Upper lobe of right lung (tissue), 1 donor: ENCODE results near the gene FGD6. TPM values are rescaled to one million over a fixed set of nuclear protein-coding genes. Genes with fewer than 3 reads are reported as not detected.

Source experiments
- ATAC-seq: fragments of 200-7000 bp; cut with Tn5 transposase; one replicate; pipeline ENCODE4 v1.9.1; 2020; ENCODE audit warnings: mild to moderate bottlenecking, moderate library complexity
- DNase-seq: peaks from one replicate; pipeline ENCODE4 v3.0.0-alpha.2; 2020
- H3K27ac ChIP-seq: fragments of 200-600 bp; one replicate; pipeline ENCODE4 v1.8.0; 2022
- H3K27me3 ChIP-seq: fragments of 200-600 bp; one replicate; pipeline ENCODE4 v1.8.0; 2022; ENCODE audit warnings: mild to moderate bottlenecking
- H3K36me3 ChIP-seq: fragments of 200-600 bp; one replicate; pipeline ENCODE4 v1.8.0; 2022
- H3K4me1 ChIP-seq: fragments of 200-600 bp; one replicate; pipeline ENCODE4 v1.8.0; 2022
- H3K4me3 ChIP-seq: fragments of 200-600 bp; one replicate; pipeline ENCODE4 v1.8.0; 2022; ENCODE audit warnings: mild to moderate bottlenecking
- H3K9me3 ChIP-seq: fragments of 200-600 bp; one replicate; pipeline ENCODE4 v1.8.0; 2022
- CTCF ChIP-seq: fragments of 200-600 bp; IDR thresholded peaks from one replicate; pipeline ENCODE4 v1.8.0; 2022; ENCODE audit warnings: antibody characterized with exemption
- intact Hi-C: fragments of 100-400 bp; cut with DNase I; formaldehyde crosslinking; loops from one replicate; pipeline ENCODE4 v1.11.0; 2022
- total RNA-seq: library from RNA; stranded (reverse); fragmentation: NEBNext Ultra II Directional; extraction: Animal tissue kit (Norgen Biotek cat#: 25700); gene quantifications from one replicate; pipeline ENCODE4 v1.2.1, GENCODE V29; 2021
- donor health status: DM: no; HTN: yes; CAD: no; lungs with severe emphysema.

Gene FGD6
- total RNA-seq, 1 donor from 2014 or later = 28.8 TPM

DNA sequence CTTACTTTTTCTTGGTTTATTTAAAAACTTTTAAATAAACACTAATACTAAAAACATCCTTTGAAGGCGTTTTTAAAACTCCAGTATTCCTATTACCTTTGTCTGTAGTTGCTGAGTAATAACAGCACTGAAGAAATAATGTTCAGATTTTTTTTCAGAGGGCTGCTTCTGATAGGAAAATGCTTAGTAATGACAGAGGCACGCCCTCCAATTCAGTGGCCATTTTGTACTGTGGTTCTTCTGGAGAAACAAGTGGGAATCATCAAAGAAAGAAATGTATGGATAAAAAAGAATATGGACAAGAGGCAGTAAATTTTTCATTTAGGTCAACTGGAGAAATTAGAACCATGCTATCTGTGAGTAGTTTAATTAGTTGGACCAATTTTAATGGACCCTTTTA lies 13.9 kb upstream of the FGD6 start:
- Histone ChIP-seq H3K36me3 (no peaks in the 10 kb centered on the region), H3K4me3 (no peak overlapping the region), H3K4me1 (peaks cover 36% of the 10 kb centered on the region), H3K27ac (no peak overlapping the region), H3K27me3 (no peaks in the 10 kb centered on the region), H3K9me3 (no peaks in the 10 kb centered on the region)
- TF ChIP-seq CTCF = no peak
- ATAC-seq (no peak), DNase-seq (no peak)
- intact Hi-C loops = no loop called here

DNA sequence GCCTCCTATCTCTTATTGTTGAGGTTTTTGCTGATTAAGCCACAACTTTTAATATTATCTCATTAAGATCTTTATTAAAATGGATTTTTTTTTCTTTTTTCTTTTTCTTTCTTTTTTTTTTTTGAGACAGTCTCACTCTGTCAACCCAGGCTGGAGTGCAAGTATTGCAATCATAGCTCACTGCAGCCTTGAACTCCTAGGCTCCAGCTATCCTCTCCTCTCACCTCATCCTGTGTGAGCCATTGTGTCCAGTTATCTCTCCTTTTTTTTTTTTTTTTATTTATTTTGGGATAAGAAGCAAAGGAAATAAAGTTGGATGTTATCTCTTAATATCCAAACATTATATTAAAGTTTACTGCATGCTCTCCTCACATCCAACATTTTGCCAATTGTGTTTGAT lies 13.0 kb upstream of the FGD6 start:
- no peak for TF ChIP-seq CTCF
- DNase-seq = no peak
- H3K36me3 ChIP-seq = peaks cover 8% of the 10 kb centered on the region
- H3K27ac ChIP-seq = no peak overlapping the region
- H3K27me3 ChIP-seq = no peaks in the 10 kb centered on the region
- intact Hi-C loops = no loop called here
- no peaks in the 10 kb centered on the region for H3K9me3 ChIP-seq
- peaks cover 36% of the 10 kb centered on the region for H3K4me1 ChIP-seq
- H3K4me3 ChIP-seq = no peak overlapping the region
- no peak for ATAC-seq

DNA sequence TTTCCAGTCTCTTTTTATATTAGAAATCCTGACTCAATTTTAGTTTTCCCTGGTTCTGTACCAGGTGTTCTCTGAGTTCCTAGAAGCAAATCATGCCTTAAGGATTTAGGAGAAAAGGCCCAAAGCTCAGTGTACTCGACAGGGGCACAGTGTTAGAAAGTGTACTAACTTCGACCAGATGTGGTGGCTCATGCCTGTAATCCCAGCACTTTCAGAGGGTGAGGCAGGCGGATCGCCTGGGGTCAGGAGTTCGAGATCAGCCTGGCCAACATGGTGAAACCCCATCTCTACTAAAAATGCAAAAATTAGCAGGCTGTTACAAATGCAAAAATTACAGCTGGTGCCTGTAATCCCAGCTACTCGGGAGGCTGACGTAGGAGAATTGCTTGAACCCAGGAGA lies 12.4 kb upstream of the FGD6 start:
- no peak overlapping the region for H3K27ac ChIP-seq
- no peaks in the 10 kb centered on the region for H3K9me3 ChIP-seq
- TF ChIP-seq CTCF = no peak
- ATAC-seq (no peak), DNase-seq (no peak)
- H3K36me3 ChIP-seq = peaks cover 12% of the 10 kb centered on the region
- no peak overlapping the region for H3K4me3 ChIP-seq
- H3K27me3 ChIP-seq = no peaks in the 10 kb centered on the region
- intact Hi-C loops = no loop called here
- peaks cover 36% of the 10 kb centered on the region for H3K4me1 ChIP-seq

GRCh38 chr12:95228617-95229016 lies 11.3 kb upstream of the FGD6 start:
- DNase-seq (no peak), ATAC-seq (no peak)
- no peak for TF ChIP-seq CTCF
- H3K27ac ChIP-seq = no peak overlapping the region
- H3K36me3 ChIP-seq = peaks cover 12% of the 10 kb centered on the region
- intact Hi-C loops = no loop called here
- no peaks in the 10 kb centered on the region for H3K9me3 ChIP-seq
- no peak overlapping the region for H3K4me3 ChIP-seq
- H3K4me1 ChIP-seq = peaks cover 36% of the 10 kb centered on the region
- no peaks in the 10 kb centered on the region for H3K27me3 ChIP-seq

GRCh38 chr12:95227818-95228356 lies 10.6 kb upstream of the FGD6 start:
- DNase-seq (no peak), ATAC-seq (no peak)
- TF ChIP-seq CTCF = no peak
- H3K4me3 ChIP-seq = no peak overlapping the region
- peaks cover 36% of the 10 kb centered on the region for H3K4me1 ChIP-seq
- H3K27me3 ChIP-seq = no peaks in the 10 kb centered on the region
- H3K9me3 ChIP-seq = no peaks in the 10 kb centered on the region
- H3K27ac ChIP-seq = no peak overlapping the region
- intact Hi-C loops = no loop called here
- peaks cover 12% of the 10 kb centered on the region for H3K36me3 ChIP-seq

DNA sequence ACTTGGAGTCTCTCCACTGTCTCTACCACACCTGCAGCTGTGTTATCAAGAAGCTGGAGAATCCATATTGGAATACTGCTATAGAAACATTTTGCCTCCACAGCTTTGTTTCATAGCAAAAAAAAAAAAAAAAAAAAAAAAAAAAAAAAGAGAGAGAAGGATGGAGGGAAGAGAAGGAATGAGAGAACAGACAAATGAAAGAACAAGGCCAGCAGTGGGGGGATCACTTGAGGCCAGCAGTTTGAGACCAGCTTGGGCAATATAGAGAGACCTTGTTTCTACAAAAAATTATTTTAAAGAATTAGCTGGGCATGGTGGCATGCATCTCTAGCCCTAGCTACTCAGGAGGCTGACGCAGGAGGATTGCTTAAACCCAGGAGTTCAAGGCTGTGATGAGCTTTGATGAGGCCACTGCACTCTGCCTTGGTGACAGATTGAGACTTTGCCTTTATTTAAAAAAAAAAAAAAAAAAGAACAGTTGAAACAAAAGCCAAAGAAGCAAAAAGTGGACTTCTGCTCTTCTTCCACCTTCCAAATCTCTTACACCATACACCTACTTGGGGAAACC lies 8.5 kb upstream of the FGD6 start:
- peaks cover 26% of the 10 kb centered on the region for H3K4me1 ChIP-seq
- no peak for DNase-seq
- H3K27ac ChIP-seq = no peak overlapping the region

More for the DNA sequence above, 8.5 kb upstream of the FGD6 start:
- H3K4me3 ChIP-seq = no peak overlapping the region
- TF ChIP-seq CTCF = no peak
- intact Hi-C loops = no loop called here
- peaks cover 12% of the 10 kb centered on the region for H3K36me3 ChIP-seq
- no peak for ATAC-seq
- H3K27me3 ChIP-seq = no peaks in the 10 kb centered on the region
- no peaks in the 10 kb centered on the region for H3K9me3 ChIP-seq
